Trophoblast cell (in vitro differentiated cells and primary cell): Measurements from ENCODE around the gene C6orf58.

Experiments used
- DNase-seq, 2 donors: peaks; one replicate each; pipeline ENCODE4 v3.0.0-alpha.2; 2016
- H2AFZ ChIP-seq: 2 replicates; pipeline ENCODE4 v1.6.1; 2013; ENCODE audit warnings: low read length, moderate library complexity, mild to moderate bottlenecking; ENCODE audit not compliant: insufficient read depth, poor library complexity
- H2AK5ac ChIP-seq: 2 replicates; pipeline ENCODE4 v1.6.1; 2013; ENCODE audit warnings: mild to moderate bottlenecking, low read length
- H2BK120ac ChIP-seq: 2 replicates; pipeline ENCODE4 v1.6.1; 2013; ENCODE audit warnings: low read length, mild to moderate bottlenecking, moderate library complexity; ENCODE audit not compliant: insufficient read depth, poor library complexity
- H2BK12ac ChIP-seq: 2 replicates; pipeline ENCODE4 v1.6.1; 2013; ENCODE audit warnings: mild to moderate bottlenecking, low read length, moderate library complexity
- H2BK5ac ChIP-seq: 2 replicates; pipeline ENCODE4 v1.6.1; 2013; ENCODE audit warnings: low read length, low read depth, moderate library complexity, mild to moderate bottlenecking; ENCODE audit not compliant: poor library complexity
- H3K14ac ChIP-seq: 2 replicates; pipeline ENCODE4 v1.6.1; 2013; ENCODE audit warnings: mild to moderate bottlenecking, low read length
- H3K18ac ChIP-seq: 2 replicates; pipeline ENCODE4 v1.6.1; 2013; ENCODE audit warnings: mild to moderate bottlenecking, low read length
- H3K23ac ChIP-seq: 2 replicates; pipeline ENCODE4 v1.6.1; 2013; ENCODE audit warnings: low read length
- H3K27ac ChIP-seq: 2 replicates; pipeline ENCODE4 v1.5.1; 2013; ENCODE audit warnings: low read depth, mild to moderate bottlenecking, inconsistent platforms, low read length, moderate library complexity
- H3K27me3 ChIP-seq: 2 replicates; pipeline ENCODE4 v1.6.1; 2013; ENCODE audit warnings: inconsistent platforms, mild to moderate bottlenecking, low read length, moderate library complexity; ENCODE audit not compliant: insufficient read depth
- H3K36me3 ChIP-seq, 2 experiments: 1 replicate in 1 of 2; 2 replicates in 1 of 2; pipeline ENCODE4 v1.6.1; 2013; ENCODE audit warnings: low read length in 2 of 2, mild to moderate bottlenecking in 2 of 2, moderate library complexity in 1 of 2; ENCODE audit not compliant: insufficient read depth in 2 of 2, control insufficient read depth in 1 of 2
- H3K4ac ChIP-seq: 2 replicates; pipeline ENCODE4 v1.6.1; 2013; ENCODE audit warnings: low read depth, mild to moderate bottlenecking, low read length, moderate library complexity
- H3K4me1 ChIP-seq, 2 experiments: 1 replicate in 1 of 2; 2 replicates in 1 of 2; pipeline ENCODE4 v1.6.1; 2013; ENCODE audit warnings: low read length in 2 of 2, mild to moderate bottlenecking in 2 of 2, moderate library complexity in 1 of 2; ENCODE audit not compliant: insufficient read depth in 2 of 2, control insufficient read depth in 1 of 2
- H3K4me2 ChIP-seq: 2 replicates; pipeline ENCODE4 v1.6.1; 2013; ENCODE audit warnings: inconsistent platforms, mild to moderate bottlenecking, low read length, moderate library complexity
- H3K4me3 ChIP-seq: 2 replicates; pipeline ENCODE4 v1.5.1; 2013; ENCODE audit warnings: mild to moderate bottlenecking, low read depth, low read length, inconsistent platforms
- H3K79me1 ChIP-seq: one replicate; pipeline ENCODE4 v1.6.1; 2013; ENCODE audit warnings: low read length
- H3K79me2 ChIP-seq: 2 replicates; pipeline ENCODE4 v1.6.1; 2013; ENCODE audit warnings: low read length, mild to moderate bottlenecking; ENCODE audit not compliant: control insufficient read depth, insufficient read depth, poor library complexity
- H3K9ac ChIP-seq: 2 replicates; pipeline ENCODE4 v1.6.1; 2013; ENCODE audit warnings: mild to moderate bottlenecking, low read length
- H3K9me3 ChIP-seq: 2 replicates; pipeline ENCODE4 v1.6.1; 2013; ENCODE audit warnings: low read depth, mild to moderate bottlenecking, control low read depth, inconsistent platforms, low read length; ENCODE audit not compliant: insufficient read depth
- H4K12ac ChIP-seq: 2 replicates; pipeline ENCODE4 v1.6.1; 2013; ENCODE audit warnings: low read depth, mild to moderate bottlenecking, low read length, moderate library complexity
- H4K8ac ChIP-seq: 2 replicates; pipeline ENCODE4 v1.6.1; 2013; ENCODE audit warnings: low read depth, mild to moderate bottlenecking, low read length, moderate library complexity
- H4K91ac ChIP-seq: one replicate; pipeline ENCODE4 v1.6.1; 2013; ENCODE audit warnings: low read depth, mild to moderate bottlenecking, low read length, moderate library complexity
- WGBS: extraction: QIAGEN DNeasy Blood & Tissue Kit; methylation state at CpG from one replicate; pipeline ENCODE4 v1.1.7; 2013; ENCODE audit warnings: missing lambda C conversion rate; ENCODE audit not compliant: insufficient read length, insufficient coverage; ENCODE audit errors: extremely low coverage; 5-methylcytosine and 5-hydroxymethylcytosine counted together

The C6orf58 gene

DNA sequence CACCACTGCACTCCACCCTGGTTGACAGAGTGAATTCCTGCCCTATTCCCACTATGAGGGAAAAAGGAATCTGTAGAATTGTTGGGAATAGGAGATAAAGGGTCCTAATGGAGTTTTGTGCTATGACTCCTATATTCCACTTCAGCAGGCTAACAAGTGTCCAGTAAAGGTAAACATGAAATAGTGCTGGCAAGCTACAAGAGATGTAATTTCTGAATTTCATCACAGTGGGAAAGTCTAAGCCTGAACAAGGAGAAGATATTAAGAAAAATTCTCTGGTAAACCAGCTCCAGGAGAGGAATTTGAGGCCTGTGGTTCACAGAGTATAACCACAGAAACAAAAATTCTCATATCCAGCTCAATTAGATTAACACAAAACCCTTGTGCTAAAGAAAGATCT is 10.3 kb upstream of the C6orf58 start:
- Histone ChIP-seq H3K9ac (no peak overlapping the region), H3K14ac (no peak overlapping the region), H3K23ac (no peak overlapping the region), H3K4me1 (no peaks in the 10 kb centered on the region), H3K27me3 (no peaks in the 10 kb centered on the region), H2BK12ac (no peak overlapping the region), H3K79me1 (no peaks in the 10 kb centered on the region), H3K79me2 (no peaks in the 10 kb centered on the region), H3K36me3 (no peaks in the 10 kb centered on the region), H3K4me3 (no peak overlapping the region), H2BK5ac (no peak overlapping the region), H3K18ac (no peak overlapping the region), H2BK120ac (no peak overlapping the region), H3K4ac (no peak overlapping the region), H2AK5ac (no peak overlapping the region), H2AFZ (no peak overlapping the region), H4K91ac (no peak overlapping the region), H4K8ac (no peak overlapping the region), H3K4me2 (no peak overlapping the region), H3K27ac (no peak overlapping the region), H3K9me3 (no peaks in the 10 kb centered on the region), H4K12ac (no peak overlapping the region)
- DNase-seq = no peak

DNA sequence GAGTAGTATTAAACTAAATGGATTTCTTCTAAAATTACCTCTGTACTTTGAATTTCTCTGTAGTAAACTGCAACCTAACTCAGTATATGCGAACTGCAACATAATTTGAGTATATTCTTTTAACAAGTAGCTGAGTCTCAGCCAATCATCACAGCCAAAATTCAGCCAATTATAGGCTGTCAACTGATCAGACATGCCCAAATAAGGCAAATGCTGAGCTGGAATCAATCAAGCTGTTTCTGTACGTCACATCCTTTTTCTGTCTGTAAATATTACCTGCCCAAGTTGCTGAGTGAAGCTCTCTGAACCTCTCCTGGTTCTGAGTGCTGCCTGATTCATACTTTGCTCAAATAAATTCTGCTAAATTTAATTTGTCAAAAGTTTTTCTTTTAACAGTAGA is 9.5 kb upstream of the C6orf58 start:
- no peaks in the 10 kb centered on the region for H3K79me1 ChIP-seq
- DNase-seq = no peak
- WGBS = no CpG with 5 or more reads among the region's 2 CpGs

DNA sequence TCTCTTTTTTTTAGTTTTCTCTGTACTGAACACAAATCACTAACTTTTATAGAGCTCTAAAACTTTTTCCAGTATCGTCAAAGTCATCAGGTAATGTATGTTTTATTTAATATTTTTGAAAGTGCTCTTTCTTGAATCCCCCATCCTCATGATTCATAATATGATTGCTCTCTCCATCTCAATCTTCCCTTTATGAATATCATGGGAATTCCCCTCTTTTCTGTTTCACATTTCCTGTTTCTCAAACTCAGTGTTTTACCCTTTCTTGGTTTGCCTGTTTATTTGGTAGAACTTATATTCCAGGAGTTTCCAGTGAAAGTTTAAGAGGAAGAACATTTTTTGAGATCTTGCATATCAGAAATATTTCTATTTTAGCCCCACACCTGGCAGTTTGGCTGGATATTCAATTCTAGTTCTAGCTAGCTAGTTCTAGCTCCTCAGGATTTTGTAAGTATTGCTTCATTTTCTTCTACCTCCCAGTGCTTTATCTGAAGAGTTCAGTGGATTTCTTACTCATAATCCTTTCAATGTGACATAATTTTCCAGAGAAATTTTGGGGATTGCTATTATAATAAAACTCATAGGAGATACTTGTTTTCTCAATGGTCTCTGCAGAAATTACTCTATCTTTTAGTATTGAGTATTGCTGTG is 6.1 kb upstream of the C6orf58 start:
- Histone ChIP-seq H3K79me1 (no peaks in the 10 kb centered on the region), H2AK5ac (no peak overlapping the region), H3K4ac (no peak overlapping the region), H2BK120ac (no peak overlapping the region), H3K14ac (no peak overlapping the region), H3K27me3 (no peaks in the 10 kb centered on the region), H2BK12ac (no peak overlapping the region), H4K91ac (no peak overlapping the region), H3K4me3 (no peak overlapping the region), H3K9me3 (no peaks in the 10 kb centered on the region), H3K9ac (no peak overlapping the region), H3K36me3 (no peaks in the 10 kb centered on the region), H4K8ac (no peak overlapping the region), H3K18ac (no peak overlapping the region), H3K27ac (no peak overlapping the region), H3K4me1 (no peaks in the 10 kb centered on the region), H2BK5ac (no peak overlapping the region), H3K79me2 (no peaks in the 10 kb centered on the region), H3K23ac (no peak overlapping the region), H2AFZ (no peak overlapping the region), H3K4me2 (no peak overlapping the region), H4K12ac (no peak overlapping the region)
- no CpG with 5 or more reads among the region's 1 CpG for WGBS
- DNase-seq = no peak

More for the DNA sequence above, 9.5 kb upstream of the C6orf58 start:
- H3K4me2 ChIP-seq = no peak overlapping the region
- H3K4ac ChIP-seq = no peak overlapping the region
- H3K27me3 ChIP-seq = no peaks in the 10 kb centered on the region
- H2AFZ ChIP-seq = no peak overlapping the region
- H3K79me2 ChIP-seq = no peaks in the 10 kb centered on the region
- H3K4me1 ChIP-seq = no peaks in the 10 kb centered on the region
- no peak overlapping the region for H2BK5ac ChIP-seq
- H3K23ac ChIP-seq = no peak overlapping the region
- H3K14ac ChIP-seq = no peak overlapping the region
- H3K36me3 ChIP-seq = no peaks in the 10 kb centered on the region
- H2BK12ac ChIP-seq = no peak overlapping the region
- H3K4me3 ChIP-seq = no peak overlapping the region
- H4K12ac ChIP-seq = no peak overlapping the region
- H2AK5ac ChIP-seq = no peak overlapping the region
- no peak overlapping the region for H3K27ac ChIP-seq
- no peaks in the 10 kb centered on the region for H3K9me3 ChIP-seq
- H2BK120ac ChIP-seq = no peak overlapping the region
- H4K8ac ChIP-seq = no peak overlapping the region
- no peak overlapping the region for H4K91ac ChIP-seq
- H3K18ac ChIP-seq = no peak overlapping the region
- no peak overlapping the region for H3K9ac ChIP-seq

DNA sequence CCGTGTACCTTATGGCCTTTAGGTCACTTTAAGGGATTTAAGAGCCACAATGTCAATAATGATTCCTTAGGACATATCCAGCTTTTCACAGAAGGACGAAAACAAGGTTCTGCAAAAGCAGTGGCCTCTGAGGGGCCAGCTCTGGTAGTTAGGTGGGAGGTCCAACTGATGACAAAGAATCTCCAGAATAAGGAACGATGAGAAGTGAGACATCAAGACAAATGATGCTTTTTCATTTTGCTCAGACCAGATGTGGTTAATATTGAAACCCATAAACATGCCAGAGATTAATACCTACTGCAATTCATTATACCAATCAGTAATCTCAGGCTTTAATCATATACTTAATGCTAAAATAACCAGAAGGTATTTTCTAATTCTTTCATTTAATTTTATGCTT is 1.9 kb downstream of the C6orf58 start:
- H2BK12ac ChIP-seq = no peak overlapping the region
- no peak for DNase-seq
- H2AK5ac ChIP-seq = no peak overlapping the region
- no peaks in the 10 kb centered on the region for H3K79me2 ChIP-seq
- H3K27ac ChIP-seq = no peak overlapping the region
- H4K8ac ChIP-seq = no peak overlapping the region
- no peak overlapping the region for H4K91ac ChIP-seq
- H3K9me3 ChIP-seq = no peaks in the 10 kb centered on the region
- H3K4me1 ChIP-seq = no peaks in the 10 kb centered on the region
- H2BK5ac ChIP-seq = no peak overlapping the region
- H3K27me3 ChIP-seq = no peaks in the 10 kb centered on the region
- H3K4me3 ChIP-seq = no peak overlapping the region
- H3K14ac ChIP-seq = no peak overlapping the region
- no peak overlapping the region for H4K12ac ChIP-seq
- H2AFZ ChIP-seq = no peak overlapping the region
- no peak overlapping the region for H3K9ac ChIP-seq
- no peak overlapping the region for H3K4me2 ChIP-seq
- H3K23ac ChIP-seq = no peak overlapping the region
- no peak overlapping the region for H3K18ac ChIP-seq
- WGBS = no CpG with 5 or more reads among the region's 3 CpGs
- no peak overlapping the region for H3K4ac ChIP-seq
- H2BK120ac ChIP-seq = no peak overlapping the region
- no peaks in the 10 kb centered on the region for H3K36me3 ChIP-seq
- no peaks in the 10 kb centered on the region for H3K79me1 ChIP-seq
